DOHH2 (cell line): ENCODE measurements around the gene RRBP1.

ENCODE experiments used
- H3F3A ChIP-seq: fragments of 200-600 bp; sonication (generic), shearing (Covaris generic); 2 replicates; pipeline ENCODE4 v1.6.0; 2016; ENCODE audit warnings: antibody characterized with exemption, mild to moderate bottlenecking; ENCODE audit not compliant: control insufficient read depth, insufficient read depth
- H3K27ac ChIP-seq: fragments of 200-600 bp; sonication (generic); 2 replicates; pipeline ENCODE4 v1.5.1; 2014; ENCODE audit warnings: low read depth, mild to moderate bottlenecking, low read length, moderate library complexity
- H3K27me3 ChIP-seq: fragments of 200-600 bp; sonication (generic); 2 replicates; pipeline ENCODE4 v1.6.1; 2014; ENCODE audit warnings: mild to moderate bottlenecking, low read length, mixed read lengths; ENCODE audit not compliant: control insufficient read depth
- H3K36me3 ChIP-seq: fragments of 200-600 bp; sonication (generic); 2 replicates; pipeline ENCODE4 v1.6.1; 2014; ENCODE audit warnings: mild to moderate bottlenecking, low read length, moderate library complexity, mixed read lengths; ENCODE audit not compliant: control insufficient read depth
- H3K4me1 ChIP-seq: fragments of 200-600 bp; sonication (generic); 2 replicates; pipeline ENCODE4 v1.6.1; 2014; ENCODE audit warnings: mild to moderate bottlenecking, low read length, mixed read lengths; ENCODE audit not compliant: control insufficient read depth
- H3K4me2 ChIP-seq: fragments of 200-600 bp; sonication (generic); 2 replicates; pipeline ENCODE4 v1.6.0; 2014; ENCODE audit warnings: mild to moderate bottlenecking, low read length, moderate library complexity
- H3K4me3 ChIP-seq: fragments of 200-600 bp; sonication (generic); 2 replicates; pipeline ENCODE4 v1.5.1; 2014; ENCODE audit warnings: mild to moderate bottlenecking, low read length, mixed read lengths
- H3K79me2 ChIP-seq: fragments of 200-600 bp; sonication (generic); 2 replicates; pipeline ENCODE4 v1.6.1; 2014; ENCODE audit warnings: mild to moderate bottlenecking, low read length, mixed read lengths; ENCODE audit not compliant: control insufficient read depth
- H3K9me2 ChIP-seq: fragments of 200-600 bp; sonication (generic); replicated peaks from 2 replicates; pipeline ENCODE4 v1.6.1; 2014; ENCODE audit warnings: mild to moderate bottlenecking, low read length, mixed read lengths; ENCODE audit not compliant: control insufficient read depth
- H3K9me3 ChIP-seq: fragments of 200-600 bp; sonication (generic); 2 replicates; pipeline ENCODE4 v1.6.1; 2014; ENCODE audit warnings: antibody characterized with exemption, low read length, mixed read lengths; ENCODE audit not compliant: control insufficient read depth, insufficient read depth
- H4K20me1 ChIP-seq: fragments of 200-600 bp; sonication (generic); 2 replicates; pipeline ENCODE4 v1.6.0; 2014; ENCODE audit warnings: low read depth, mild to moderate bottlenecking, antibody characterized with exemption, low read length, moderate library complexity; ENCODE audit not compliant: control insufficient read depth, insufficient read depth
- EZH2phosphoT487 ChIP-seq: fragments of 200-600 bp; sonication (generic); IDR thresholded peaks from 2 replicates; pipeline ENCODE4 v1.6.1; 2017; ENCODE audit warnings: borderline replicate concordance, mild to moderate bottlenecking, antibody characterized with exemption, low read length, moderate library complexity, mixed read lengths
- TF ChIP-seq, protein P1 (sequence below): fragments of 200-600 bp; sonication (generic); IDR thresholded peaks from one replicate; pipeline ENCODE4 v1.5.1; 2014; ENCODE audit warnings: antibody characterized with exemption, mild to moderate bottlenecking, low read depth, low read length; ENCODE audit not compliant: poor library complexity, severe bottlenecking

The RRBP1 gene

GRCh38 chr20:17676942-17677341 is 5.1 kb downstream of the RRBP1 start:
- no peak overlapping the region for H3K4me2 ChIP-seq
- peaks cover 65% of the 10 kb centered on the region for H3K79me2 ChIP-seq

GRCh38 chr20:17676378-17676759 is 5.7 kb downstream of the RRBP1 start:
- no peaks in the 10 kb centered on the region for H3K27me3 ChIP-seq
- TF ChIP-seq EZH2phosphoT487: no peak
- TF ChIP-seq, protein P1, sequence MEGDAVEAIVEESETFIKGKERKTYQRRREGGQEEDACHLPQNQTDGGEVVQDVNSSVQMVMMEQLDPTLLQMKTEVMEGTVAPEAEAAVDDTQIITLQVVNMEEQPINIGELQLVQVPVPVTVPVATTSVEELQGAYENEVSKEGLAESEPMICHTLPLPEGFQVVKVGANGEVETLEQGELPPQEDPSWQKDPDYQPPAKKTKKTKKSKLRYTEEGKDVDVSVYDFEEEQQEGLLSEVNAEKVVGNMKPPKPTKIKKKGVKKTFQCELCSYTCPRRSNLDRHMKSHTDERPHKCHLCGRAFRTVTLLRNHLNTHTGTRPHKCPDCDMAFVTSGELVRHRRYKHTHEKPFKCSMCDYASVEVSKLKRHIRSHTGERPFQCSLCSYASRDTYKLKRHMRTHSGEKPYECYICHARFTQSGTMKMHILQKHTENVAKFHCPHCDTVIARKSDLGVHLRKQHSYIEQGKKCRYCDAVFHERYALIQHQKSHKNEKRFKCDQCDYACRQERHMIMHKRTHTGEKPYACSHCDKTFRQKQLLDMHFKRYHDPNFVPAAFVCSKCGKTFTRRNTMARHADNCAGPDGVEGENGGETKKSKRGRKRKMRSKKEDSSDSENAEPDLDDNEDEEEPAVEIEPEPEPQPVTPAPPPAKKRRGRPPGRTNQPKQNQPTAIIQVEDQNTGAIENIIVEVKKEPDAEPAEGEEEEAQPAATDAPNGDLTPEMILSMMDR: no peak
- no peak overlapping the region for H3K27ac ChIP-seq
- no peaks in the 10 kb centered on the region for H3F3A ChIP-seq
- peaks cover 8% of the 10 kb centered on the region for H4K20me1 ChIP-seq
- peaks cover 14% of the 10 kb centered on the region for H3K4me1 ChIP-seq
- H3K9me3 ChIP-seq: no peaks in the 10 kb centered on the region
- H3K36me3 ChIP-seq: peaks cover 26% of the 10 kb centered on the region
- H3K9me2 ChIP-seq: no peaks in the 10 kb centered on the region
- H3K79me2 ChIP-seq: peaks cover 69% of the 10 kb centered on the region
- no peak overlapping the region for H3K4me3 ChIP-seq
- H3K4me2 ChIP-seq: no peak overlapping the region

More at GRCh38 chr20:17676942-17677341, 5.1 kb downstream of the RRBP1 start:
- Histone ChIP-seq H3K4me1 (peaks cover 12% of the 10 kb centered on the region), H3F3A (no peaks in the 10 kb centered on the region), H3K9me3 (no peaks in the 10 kb centered on the region), H3K4me3 (no peak overlapping the region), H3K36me3 (peaks cover 26% of the 10 kb centered on the region), H4K20me1 (peaks cover 8% of the 10 kb centered on the region), H3K27ac (no peak overlapping the region), H3K9me2 (no peaks in the 10 kb centered on the region), H3K27me3 (no peaks in the 10 kb centered on the region)
- TF ChIP-seq EZH2phosphoT487: no peak
- TF ChIP-seq, protein P1: no peak

DNA sequence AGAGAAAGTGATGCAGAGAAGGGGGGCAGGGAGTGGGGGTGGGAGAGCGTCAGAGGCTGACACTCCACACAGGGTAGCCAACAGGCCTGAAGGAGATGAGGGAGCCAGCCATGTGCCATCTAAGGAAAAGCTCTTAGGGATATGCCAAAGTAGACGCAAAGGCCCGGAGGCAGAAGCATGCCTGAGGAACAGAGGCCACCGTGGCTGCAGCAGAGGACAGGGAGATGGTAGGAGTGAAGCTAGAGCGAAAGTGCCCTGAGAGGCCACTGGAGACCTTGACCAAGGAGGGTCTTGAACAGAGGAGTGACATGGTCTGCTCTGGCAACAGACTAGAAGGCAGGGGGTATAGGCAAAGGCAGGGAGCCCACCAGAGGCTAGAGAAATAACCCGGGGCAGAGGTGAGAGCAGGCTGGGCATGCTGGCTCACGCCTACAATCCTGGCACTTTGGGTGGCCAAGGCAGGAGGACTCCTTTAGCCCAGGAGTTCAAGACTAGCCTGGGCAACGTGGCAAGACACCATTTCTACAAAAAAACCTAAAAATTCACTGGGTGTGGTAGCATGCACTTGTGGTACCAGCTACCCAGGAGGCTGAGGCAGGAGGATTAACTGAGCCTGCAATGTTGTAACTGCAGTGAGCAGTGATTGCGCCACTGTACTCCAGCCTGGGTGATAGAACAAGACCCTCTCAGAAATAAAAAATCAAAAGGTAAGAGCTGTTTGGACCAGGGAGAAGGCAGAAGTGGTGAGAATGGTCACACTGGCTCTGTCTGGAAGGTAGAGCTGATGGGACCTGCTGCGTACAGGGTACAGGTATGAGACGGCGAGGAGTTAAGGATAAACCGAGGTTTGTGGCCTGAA is 6.3 kb downstream of the RRBP1 start:
- Histone ChIP-seq H3K79me2 (peaks cover 70% of the 10 kb centered on the region), H3K27me3 (no peaks in the 10 kb centered on the region), H3K4me1 (peaks cover 16% of the 10 kb centered on the region), H3K9me3 (no peaks in the 10 kb centered on the region), H3K36me3 (peaks cover 26% of the 10 kb centered on the region), H3K27ac (no peak overlapping the region), H3K4me3 (no peak overlapping the region), H3K4me2 (no peak overlapping the region), H4K20me1 (peaks cover 8% of the 10 kb centered on the region), H3F3A (no peaks in the 10 kb centered on the region), H3K9me2 (no peaks in the 10 kb centered on the region)
- TF ChIP-seq, protein P1: no peak
- TF ChIP-seq EZH2phosphoT487: no peak
